NCI-H524 (cell line): ENCODE data around the gene ERG28.
A peak's percentile ranks its signal among the peaks of the same experiment; 100 is the strongest.
"Not testable (repeated sequence)": the region's sequence is repeated elsewhere in the genome, so short reads cannot be mapped to it uniquely, and the experiment has no call there.

Source experiments
- DNase-seq, 2 experiments: peaks; one replicate each; lab custom pipeline; 2025; lab: John Stamatoyannopoulos, UW

Gene ERG28

DNA sequence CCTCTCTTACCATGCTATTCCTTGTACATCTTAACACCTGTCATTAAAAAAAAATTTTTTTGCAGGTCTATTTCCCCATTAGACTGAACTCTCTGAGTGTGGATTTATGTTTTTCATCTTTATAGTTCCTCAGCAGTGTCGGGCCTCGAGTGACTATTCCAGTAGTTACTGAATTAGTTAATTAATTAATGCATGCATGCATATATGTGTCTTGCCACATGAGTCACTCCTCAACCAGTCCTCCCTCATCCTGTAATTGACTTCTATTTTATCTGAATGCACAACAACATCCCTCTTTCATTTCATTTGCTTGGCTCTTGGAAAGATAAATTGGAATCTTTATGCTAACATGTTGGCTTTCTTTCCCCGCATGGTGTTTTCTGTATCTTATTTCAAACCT lies 35.6 kb downstream of the ERG28 start:
- no peak for DNase-seq

DNA sequence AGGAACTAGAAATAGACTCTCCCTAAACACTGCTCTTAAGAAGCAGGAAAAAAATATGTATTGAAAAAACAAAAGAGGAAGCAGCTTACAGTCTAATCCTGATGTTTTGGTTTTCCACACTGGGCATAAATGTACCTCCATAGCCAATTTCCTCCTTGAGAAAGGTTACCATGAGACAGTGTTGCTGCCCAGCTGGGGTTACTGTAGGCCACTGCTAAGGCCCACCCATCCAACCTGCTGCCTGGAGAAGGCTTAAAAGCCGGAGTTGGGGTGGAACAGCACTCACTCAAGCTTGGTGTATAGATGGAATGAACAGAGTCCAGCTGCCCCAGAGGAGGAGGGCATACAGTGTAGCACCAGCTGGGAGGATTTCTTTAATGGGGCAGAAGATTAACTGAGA lies 41.1 kb downstream of the ERG28 start:
- DNase-seq, result peak in 1 of 2 experiments; percentile 13

DNA sequence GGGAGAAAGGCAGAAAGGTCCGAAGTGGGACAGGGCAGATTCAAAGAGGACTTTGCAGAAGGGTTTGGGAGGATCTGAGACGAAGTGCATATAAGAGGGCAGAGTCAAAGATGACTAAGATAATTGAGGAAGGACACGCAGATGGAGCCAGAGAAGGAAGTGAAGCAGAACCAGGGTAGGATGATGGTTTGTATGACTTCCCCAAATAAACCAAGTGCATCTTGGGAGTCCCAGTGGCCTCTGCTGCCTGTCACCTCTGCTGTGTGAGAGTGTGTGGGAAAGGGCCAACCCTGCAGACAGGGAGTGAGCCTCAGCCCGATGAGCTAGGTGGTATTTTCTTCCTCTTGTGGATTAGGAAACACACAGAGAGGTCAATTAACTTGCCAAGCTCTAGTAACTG lies 45.5 kb downstream of the ERG28 start:
- DNase-seq, result no peak

DNA sequence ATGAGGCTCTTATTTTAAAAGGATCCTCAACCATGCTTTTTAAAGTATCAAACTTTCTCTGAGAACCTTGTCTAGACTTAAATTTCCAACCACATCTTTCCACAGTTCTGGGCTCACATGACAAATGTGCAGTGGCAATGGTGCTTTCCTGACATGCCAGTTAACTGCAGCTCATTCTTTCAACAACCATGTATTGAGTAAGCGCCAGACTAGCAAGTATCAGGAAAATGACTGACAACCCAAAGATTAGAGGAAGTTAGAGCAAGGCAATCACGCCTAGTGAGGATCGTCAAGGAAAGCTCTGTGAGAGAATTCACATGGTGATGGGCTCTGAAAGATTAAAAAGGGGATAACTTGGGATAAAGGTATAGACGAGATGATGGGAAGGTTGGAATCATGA lies 46.5 kb downstream of the ERG28 start:
- DNase-seq, result no peak

DNA sequence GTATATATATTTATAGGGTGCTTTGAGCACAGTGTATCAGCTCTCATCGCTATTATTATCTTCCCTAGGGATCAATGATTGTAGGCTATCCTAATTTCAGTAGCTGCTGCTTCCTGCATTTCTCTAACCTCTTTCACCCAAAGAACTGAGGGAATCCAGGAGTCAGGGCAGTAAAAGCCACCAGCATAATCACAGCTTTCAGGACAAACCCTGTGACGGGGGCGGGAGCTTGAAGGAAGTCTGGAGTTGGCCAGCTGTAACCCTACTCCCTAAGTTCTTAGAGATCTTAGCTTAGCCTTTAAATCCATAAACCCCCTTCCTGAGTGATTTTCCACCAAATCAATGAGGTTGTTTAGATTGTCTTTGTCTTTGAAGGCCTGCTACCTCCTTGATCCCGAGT lies 48.5 kb downstream of the ERG28 start:
- no peak for DNase-seq

DNA sequence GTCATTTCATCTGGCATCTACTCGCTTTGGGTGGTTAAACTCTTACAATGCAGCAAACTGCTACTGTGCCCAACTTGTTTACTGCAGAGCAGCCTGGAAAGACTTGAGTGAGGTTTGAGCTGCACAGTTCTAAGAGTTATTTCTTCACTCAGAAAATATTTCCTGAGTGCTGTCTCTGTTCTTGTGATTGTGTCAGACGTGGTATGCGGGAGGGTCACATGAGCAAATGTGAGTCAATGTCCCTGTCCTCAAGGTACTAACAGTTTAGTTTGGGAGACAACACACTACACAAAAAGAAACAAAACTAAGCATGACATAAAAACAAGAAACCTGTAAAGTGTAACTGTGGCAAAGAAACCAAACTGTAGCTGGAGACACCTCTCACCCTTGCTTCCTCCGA lies 49.8 kb downstream of the ERG28 start:
- DNase-seq, result no peak

DNA sequence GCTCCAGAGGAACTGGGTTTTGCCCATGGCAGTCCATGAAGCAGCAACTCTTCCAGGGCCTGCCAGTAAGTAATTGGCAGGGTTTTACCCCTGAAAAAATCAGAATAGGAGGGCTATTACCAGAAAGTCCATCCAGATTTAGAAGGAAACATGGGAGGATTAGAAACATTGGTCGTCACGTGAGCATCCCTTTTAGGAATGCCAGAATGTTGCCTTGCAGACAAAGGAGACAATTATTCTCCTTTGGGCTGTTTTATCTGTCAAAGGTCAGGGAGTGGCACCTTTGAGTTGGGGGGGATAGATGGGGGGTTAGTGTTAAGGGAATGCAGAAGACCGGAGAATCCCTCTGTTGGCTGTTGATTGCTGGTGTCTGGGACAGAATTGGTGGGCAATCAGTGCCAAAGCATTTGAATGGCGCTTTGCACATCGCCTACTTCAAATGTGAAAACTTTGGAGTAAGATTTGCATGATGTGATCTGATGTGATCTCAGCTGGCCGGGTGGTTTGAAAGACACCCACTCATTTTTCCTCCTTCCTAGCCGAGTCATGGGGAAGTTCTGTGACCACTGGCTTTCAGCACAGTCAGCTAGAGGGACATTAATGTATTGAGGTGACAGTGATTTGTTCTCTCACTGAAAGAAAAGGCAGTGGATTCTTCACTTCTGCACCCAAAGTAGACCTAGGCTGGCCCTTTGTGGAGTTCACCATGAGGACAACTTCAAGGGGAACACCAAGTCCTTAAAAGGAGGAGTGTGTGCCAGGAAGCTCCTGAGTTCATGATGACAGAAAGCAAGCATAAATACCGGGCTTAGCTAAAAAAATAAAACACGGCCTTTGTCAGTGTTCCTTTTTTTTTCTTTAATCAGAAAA lies 50.8 kb downstream of the ERG28 start:
- no peak for DNase-seq

DNA sequence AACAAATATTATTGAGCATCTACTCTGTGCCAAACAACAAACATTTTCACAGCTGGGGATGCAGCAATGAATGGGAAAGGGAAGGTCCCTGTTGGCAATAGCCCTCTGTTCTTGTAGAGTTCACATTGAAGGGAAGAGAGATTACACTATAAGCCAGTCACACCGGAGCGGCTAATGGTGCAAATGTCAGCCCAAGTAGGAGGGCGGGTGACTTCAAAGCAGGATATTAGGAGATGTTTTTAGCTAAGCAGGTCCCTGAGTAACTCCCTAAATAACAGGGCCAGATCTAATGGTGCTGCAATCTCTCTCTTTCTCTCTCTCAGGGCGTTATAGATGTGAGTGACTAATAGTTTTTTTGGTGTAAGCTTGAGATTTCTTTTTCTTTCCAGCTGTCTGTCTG lies 51.6 kb downstream of the ERG28 start:
- no peak for DNase-seq

DNA sequence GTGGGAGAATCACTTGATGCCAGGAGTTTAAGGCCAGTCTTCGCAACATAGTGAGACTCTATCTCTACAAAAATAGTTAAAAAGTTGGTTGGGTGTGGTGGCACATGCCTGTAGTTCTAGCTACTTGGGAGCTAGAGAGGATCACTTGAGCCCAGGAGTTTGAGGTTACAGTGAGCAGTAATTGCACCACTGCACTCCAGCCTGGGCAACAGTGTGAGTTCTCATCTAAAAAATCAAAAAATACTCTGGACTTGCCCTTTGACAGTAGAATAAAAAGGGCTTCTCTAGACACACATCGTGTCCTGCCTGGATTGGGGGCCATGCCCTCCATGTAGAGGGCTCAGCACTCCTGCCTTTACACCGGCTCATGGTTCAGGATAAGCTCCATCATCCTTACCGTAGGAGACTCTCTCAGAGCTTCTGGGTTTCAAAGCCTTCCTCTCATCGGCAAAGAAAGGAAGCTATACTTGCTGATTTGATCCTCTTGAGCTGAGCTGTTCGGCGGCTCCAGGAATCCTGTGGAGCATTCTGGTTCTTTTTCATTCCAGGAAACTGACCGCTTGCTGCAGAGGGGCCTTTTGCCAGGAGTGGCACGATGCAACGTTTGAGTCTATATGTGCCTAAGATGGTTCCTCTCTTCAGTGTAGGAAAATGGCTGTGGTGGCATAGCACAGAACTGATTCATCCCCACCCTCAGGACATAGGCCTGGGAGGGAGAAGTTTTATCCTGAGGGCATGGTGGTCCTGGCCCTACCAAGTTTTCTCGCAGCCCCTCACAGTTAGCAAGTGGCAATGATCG lies 52.6 kb downstream of the ERG28 start:
- DNase-seq, result no peak

DNA sequence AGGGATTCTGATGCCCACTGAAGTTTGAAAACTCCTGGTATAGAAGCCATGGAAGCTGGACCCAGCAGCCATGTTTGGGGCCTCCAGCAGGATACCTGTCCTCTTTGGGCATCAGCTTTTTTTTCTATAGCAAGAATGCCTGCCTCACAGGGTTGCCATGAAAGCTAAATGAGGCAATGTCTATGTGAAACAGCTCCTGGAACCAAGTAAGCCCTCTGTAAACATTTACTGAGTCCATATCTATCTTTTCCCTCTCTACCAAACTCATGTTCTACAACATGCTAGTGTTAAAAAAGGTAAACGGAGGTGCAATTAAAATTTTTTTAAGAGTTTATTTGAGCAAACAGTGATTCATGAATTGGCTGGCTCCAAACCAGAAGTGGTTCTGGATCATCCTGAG lies 53.6 kb downstream of the ERG28 start:
- no peak for DNase-seq

DNA sequence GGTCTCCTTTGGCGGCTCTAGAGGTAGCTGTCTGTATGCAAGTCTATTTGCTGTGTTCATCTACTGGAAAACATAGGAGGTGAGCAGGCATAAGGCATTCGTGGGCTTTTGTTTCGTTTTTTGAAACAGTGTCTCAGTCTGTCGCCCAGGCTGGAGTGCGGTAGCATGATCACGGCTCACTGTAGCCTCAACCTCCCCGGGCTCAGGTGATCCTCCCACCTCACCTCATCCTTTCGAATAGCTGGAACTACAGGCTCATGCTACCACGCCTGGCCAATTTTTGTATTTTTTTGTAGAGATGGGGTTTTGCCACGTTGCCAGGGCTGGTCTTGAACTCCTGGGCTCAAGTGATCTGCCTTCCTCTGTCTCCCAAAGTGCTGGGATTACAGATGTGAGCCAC lies 54.8 kb downstream of the ERG28 start:
- no peak for DNase-seq

DNA sequence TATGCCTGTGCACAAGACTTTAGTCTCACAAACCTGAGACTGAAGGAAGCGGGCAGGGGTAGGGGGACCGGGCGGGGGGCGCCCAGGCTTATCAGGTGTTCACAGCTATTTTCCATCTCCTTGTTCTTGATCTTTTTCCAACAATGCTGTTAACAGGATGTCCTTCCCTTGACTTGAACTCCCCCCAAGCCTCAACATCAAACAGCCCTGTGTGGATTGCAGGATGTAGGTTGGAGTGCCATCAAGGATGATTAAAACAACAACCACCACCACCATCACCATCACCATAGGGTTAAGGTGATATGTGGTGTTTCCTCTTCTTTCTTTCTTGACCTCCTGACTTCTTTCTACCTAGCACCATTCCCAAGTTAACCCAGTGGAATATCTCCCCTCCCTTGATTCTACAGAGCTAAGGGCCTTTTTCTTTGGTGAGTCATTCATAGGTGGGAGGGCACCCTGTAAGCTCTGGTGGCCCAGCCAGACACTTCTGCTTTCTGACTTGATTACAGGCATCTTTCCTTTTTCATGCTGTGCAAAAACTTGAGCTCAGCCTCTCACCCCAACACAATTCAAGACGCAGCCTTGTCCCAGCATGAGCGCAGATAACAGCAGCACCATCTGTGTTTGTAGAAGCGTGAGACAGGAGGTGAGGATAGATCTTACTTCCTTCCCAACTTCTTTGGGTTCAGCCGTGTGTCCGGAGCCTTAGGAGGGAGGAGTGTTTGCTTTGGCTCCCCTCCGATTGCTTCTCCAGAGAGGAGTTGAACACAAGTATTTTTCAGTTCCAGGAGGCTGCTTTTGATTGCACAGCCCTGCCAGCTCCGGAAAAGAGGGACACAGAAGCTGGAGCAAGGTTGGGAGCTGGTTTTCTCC lies 55.5 kb downstream of the ERG28 start:
- no peak for DNase-seq

DNA sequence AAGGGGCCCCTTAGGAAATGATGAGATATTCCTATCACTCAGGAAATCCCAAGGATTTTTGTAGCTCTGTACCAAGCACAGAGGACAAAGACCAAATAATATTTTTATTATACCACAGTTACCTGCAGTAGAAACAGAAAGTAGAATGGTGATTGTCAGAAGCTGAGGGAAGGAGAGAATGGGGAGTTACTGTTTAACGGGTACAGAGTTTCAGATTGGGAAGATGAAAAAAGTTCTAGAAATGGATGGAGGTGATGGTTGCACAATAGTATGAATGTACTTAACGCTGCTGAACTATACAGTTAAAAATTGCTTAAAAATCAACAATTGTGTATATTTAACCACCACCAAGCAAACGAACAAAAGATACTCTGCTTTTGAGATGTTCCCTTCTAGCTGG lies 58.2 kb downstream of the ERG28 start:
- DNase-seq, result no peak

DNA sequence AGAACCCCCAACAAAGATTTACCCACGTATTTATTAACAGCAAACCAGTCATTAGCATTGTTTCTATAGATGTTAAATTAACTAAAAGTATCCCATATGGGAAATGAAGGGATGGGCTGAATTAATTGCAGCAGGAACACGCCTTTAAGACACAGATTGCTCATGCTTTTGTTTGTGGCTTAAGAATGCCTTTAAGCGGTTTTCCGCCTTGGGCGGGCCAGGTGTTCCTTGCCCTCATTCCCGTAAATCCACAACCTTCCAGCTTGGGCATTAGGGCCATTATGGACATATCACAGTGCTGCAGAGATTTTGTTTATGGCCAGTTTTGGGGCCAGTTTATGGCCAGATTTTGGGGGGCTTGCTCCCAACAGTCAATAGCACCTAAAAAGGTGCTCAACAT lies 59.6 kb downstream of the ERG28 start:
- not testable (repeated sequence) for DNase-seq

DNA sequence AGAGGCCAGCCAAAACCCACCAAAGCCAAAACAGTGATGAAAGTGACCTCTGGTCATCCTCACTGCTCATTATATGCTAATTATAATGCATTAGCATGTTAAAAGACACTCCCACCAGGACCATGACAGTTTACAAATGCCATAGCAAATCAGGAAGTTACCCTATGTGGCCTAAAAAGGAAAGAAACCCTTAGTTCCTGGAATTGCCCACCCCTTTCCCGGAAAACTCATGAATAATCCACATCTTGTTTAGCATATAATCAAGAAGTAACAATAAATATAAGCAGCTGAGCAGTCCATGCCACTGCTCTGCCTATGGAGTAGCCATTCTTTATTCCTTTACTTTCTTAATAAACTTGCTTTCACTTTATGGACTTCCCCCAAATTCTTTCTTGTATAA lies 60.6 kb downstream of the ERG28 start:
- DNase-seq, result not testable (repeated sequence)
